GM21381 (cell line): ENCODE data around the gene RCBTB1.
A peak's percentile ranks its signal among the peaks of the same experiment; 100 is the strongest.
"Not testable (repeated sequence)": the region's sequence is repeated elsewhere in the genome, so short reads cannot be mapped to it uniquely, and the experiment has no call there.

Experiments
- ATAC-seq: cut with Tn5 transposase; IDR thresholded peaks from one replicate; pipeline ENCODE4 v1.9.1; 2021; ENCODE audit warnings: mild to moderate bottlenecking, moderate library complexity; ENCODE audit not compliant: unreplicated experiment

Gene RCBTB1

GRCh38 chr13:49606747-49607648, 21.6 kb upstream of the RCBTB1 start:
- ATAC-seq: peak; percentile 92

- ATAC-seq: no peak
These were observed 19.2 kb upstream of the RCBTB1 start for GRCh38 chr13:49604570-49604969.

GRCh38 chr13:49602615-49603014, 17.3 kb upstream of the RCBTB1 start:
- ATAC-seq: not testable (repeated sequence)

- ATAC-seq: no peak
These were observed 16.6 kb upstream of the RCBTB1 start for GRCh38 chr13:49602005-49602404.

GRCh38 chr13:49597043-49597641, 11.8 kb upstream of the RCBTB1 start:
- ATAC-seq: no peak

- no peak for ATAC-seq
These were observed 10.9 kb upstream of the RCBTB1 start for GRCh38 chr13:49596221-49596620.

- no peak for ATAC-seq
These were observed 9.2 kb upstream of the RCBTB1 start for GRCh38 chr13:49594576-49594975.

- ATAC-seq: not testable (repeated sequence)
These were observed 8.5 kb upstream of the RCBTB1 start for GRCh38 chr13:49593876-49594275.

GRCh38 chr13:49590714-49591113, 5.4 kb upstream of the RCBTB1 start:
- ATAC-seq: not testable (repeated sequence)

GRCh38 chr13:49587311-49587847, 2.0 kb upstream of the RCBTB1 start:
- no peak for ATAC-seq

- no peak for ATAC-seq
These were observed 1.4 kb upstream of the RCBTB1 start for GRCh38 chr13:49586717-49587116.

GRCh38 chr13:49584771-49585182, 581 bp downstream of the RCBTB1 start:
- peak; percentile 5 for ATAC-seq

GRCh38 chr13:49580980-49581680, 4.2 kb downstream of the RCBTB1 start:
- no peak for ATAC-seq

- ATAC-seq: no peak
These were observed 5.9 kb downstream of the RCBTB1 start for GRCh38 chr13:49579501-49579900.

- ATAC-seq: no peak
These were observed 13.8 kb downstream of the RCBTB1 start for GRCh38 chr13:49571299-49572240.

- ATAC-seq: no peak
These were observed 15.2 kb downstream of the RCBTB1 start for GRCh38 chr13:49569993-49570689.

GRCh38 chr13:49567491-49567890, 17.9 kb downstream of the RCBTB1 start:
- no peak for ATAC-seq

- ATAC-seq: no peak
These were observed 18.9 kb downstream of the RCBTB1 start for GRCh38 chr13:49566461-49566860.

GRCh38 chr13:49565461-49565860, 19.9 kb downstream of the RCBTB1 start:
- not testable (repeated sequence) for ATAC-seq

GRCh38 chr13:49563516-49563915, 21.8 kb downstream of the RCBTB1 start:
- ATAC-seq: no peak
